Measurements from ENCODE around the gene KCNQ1OT1. TPM values are rescaled to one million over a fixed set of nuclear protein-coding genes. Genes with fewer than 3 reads are reported as not detected.
A peak's percentile ranks its signal among the peaks of the same experiment; 100 is the strongest.

Gene KCNQ1OT1
- total and polyA plus RNA-seq, 9 donors = 0.43 to 11.5 (median 5.2) TPM

DNA sequence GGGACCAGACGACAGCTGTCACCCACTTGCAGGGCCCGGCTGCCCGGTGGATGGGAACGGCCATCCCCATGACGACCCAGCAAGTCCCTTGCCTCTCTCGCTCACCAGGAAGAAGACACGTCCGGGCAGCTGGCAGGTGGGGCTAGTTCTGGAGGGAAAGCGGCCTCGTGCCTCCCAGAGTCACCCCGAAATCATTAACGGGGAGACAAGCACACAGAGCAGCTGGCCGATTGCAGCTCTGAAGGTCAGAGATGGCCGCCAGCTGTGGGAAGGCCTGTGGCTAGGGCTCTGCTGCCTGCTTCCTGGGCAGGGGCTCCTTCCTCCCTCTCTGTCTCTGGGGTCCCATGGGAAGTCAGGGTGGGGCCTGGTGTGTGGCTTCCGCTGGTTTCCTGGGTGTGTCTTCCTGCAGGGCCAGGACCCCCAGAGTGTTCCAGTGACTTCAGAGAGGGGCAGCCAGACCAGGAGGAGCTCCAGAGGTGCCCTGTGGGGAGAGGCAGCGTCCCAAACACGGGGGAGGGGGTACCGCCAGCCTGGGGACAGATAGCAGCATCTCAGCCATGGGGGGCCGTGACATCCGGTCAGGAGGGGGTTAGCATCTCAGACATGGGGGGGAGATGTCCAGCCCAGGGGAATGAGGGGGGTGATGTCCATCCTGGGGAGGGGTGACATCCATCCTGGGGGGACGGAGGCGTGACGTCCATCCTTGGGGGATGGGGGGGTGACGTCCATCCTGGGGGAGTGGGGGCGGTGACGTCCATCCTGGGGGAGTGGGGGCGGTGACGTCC is 140.1 kb downstream of the KCNQ1OT1 start:
- DNase-seq = peak in 3 of 5 donors; percentile 8 to 25 (median 15)
- no peaks in the 10 kb centered on the region for H3K4me1 ChIP-seq (ENCODE audit: insufficient read depth)
- intact Hi-C loops (cut with DNase I) = no loop called here
- H3K36me3 ChIP-seq = no peaks in the 10 kb centered on the region
- H3K4me3 ChIP-seq = no peak overlapping the region
- H3K27ac ChIP-seq = no peak overlapping the region
- 72 to 77% (median 72%) methylated on average over 16 to 28 of the region's 28 CpGs for WGBS, 3 donors
- no peaks in the 10 kb centered on the region for H3K9me3 ChIP-seq
- H3K27me3 ChIP-seq = no peaks in the 10 kb centered on the region
- TF ChIP-seq EP300 (IDR thresholded peaks at IDR 0.05) (no peak), POLR2A (IDR thresholded peaks at IDR 0.05) (no peak)

GRCh38 chr11:2558861-2559526 is 140.8 kb downstream of the KCNQ1OT1 start:
- TF ChIP-seq POLR2A (IDR thresholded peaks at IDR 0.05) (no peak), EP300 (IDR thresholded peaks at IDR 0.05) (no peak), CTCF (IDR thresholded peaks at IDR 0.05) (no peak)
- Histone ChIP-seq H3K4me1 (ENCODE audit: insufficient read depth) (no peaks in the 10 kb centered on the region), H3K4me3 (no peak overlapping the region), H3K36me3 (no peaks in the 10 kb centered on the region), H3K9me3 (no peaks in the 10 kb centered on the region), H3K27ac (no peak overlapping the region), H3K27me3 (no peaks in the 10 kb centered on the region)
- intact Hi-C loops (cut with DNase I) = no loop called here
- WGBS, 3 donors = 87 to 89% (median 88%) methylated on average over 13 of the region's 13 CpGs
- DNase-seq = peak in 3 of 5 donors; percentile 7 to 19 (median 17)

- 88 to 94% (median 91%) methylated on average over 17 of the region's 17 CpGs for WGBS, 3 donors
- peak in 3 of 5 donors; percentile 6 to 15 (median 12) for DNase-seq
- no peak overlapping the region for H3K27ac ChIP-seq
- H3K4me3 ChIP-seq = no peak overlapping the region
- intact Hi-C loops (cut with DNase I) = no loop called here
- TF ChIP-seq EP300 (IDR thresholded peaks at IDR 0.05) = no peak
- TF ChIP-seq POLR2A (IDR thresholded peaks at IDR 0.05) = no peak
- no peak for TF ChIP-seq CTCF (IDR thresholded peaks at IDR 0.05)
- H3K36me3 ChIP-seq = no peaks in the 10 kb centered on the region
- H3K9me3 ChIP-seq = no peaks in the 10 kb centered on the region
- no peaks in the 10 kb centered on the region for H3K27me3 ChIP-seq
- no peaks in the 10 kb centered on the region for H3K4me1 ChIP-seq (ENCODE audit: insufficient read depth)
These were observed 141.4 kb downstream of the KCNQ1OT1 start for GRCh38 chr11:2558397-2558796.

Small RNA genes lying within 50 kb of the gene (small RNA-seq; reads per million reads assigned to genes)
- not detected for gene RF01947
- gene RF01948 = not detected
- gene RF01950 = not detected

Other genes with a start within 250 kb of the KCNQ1OT1 start
- 100 to 1,000 TPM; 158 to 363 (median 236) TPM for gene CDKN1C, start 185.8 kb upstream of the KCNQ1OT1 start, total RNA-seq
- 100 to 1,000 TPM in 1 of 2 donors, 10 to 100 TPM in 1; 72.3 to 142 TPM for gene CDKN1C, start 185.8 kb upstream of the KCNQ1OT1 start, polyA plus RNA-seq
- gene PHLDA2, start 229.4 kb upstream of the KCNQ1OT1 start, total RNA-seq = 10 to 100 TPM in 1 of 7 donors, 1 to 10 TPM in 3, under 1 TPM in 3; 0.60 to 11.3 (median 1.7) TPM
- 1 to 10 TPM in 1 of 2 donors, not detected in 1; 4.4 TPM for gene PHLDA2, start 229.4 kb upstream of the KCNQ1OT1 start, polyA plus RNA-seq